Measurements from ENCODE around the gene NTNG1.

DNA sequence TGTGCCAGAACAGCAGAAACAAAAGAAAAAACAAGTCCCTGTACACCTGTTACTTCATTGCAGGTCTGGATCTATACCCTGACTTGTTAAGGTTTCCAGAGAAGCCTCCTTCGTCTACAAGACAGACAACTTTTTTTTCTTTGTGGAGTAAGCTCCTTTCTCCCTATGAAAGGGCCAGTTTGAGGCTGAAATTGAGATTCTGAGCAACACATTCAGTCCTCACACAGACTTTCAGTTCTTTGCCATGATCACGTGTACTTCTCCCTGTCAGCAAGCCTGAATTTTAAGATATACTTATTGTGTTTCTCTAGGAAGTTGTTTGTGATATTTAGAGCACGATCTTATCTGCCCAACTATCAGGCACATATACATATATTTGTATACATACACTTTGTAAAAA lies 374.0 kb downstream of the NTNG1 start:
- TF ChIP-seq, protein P1, sequence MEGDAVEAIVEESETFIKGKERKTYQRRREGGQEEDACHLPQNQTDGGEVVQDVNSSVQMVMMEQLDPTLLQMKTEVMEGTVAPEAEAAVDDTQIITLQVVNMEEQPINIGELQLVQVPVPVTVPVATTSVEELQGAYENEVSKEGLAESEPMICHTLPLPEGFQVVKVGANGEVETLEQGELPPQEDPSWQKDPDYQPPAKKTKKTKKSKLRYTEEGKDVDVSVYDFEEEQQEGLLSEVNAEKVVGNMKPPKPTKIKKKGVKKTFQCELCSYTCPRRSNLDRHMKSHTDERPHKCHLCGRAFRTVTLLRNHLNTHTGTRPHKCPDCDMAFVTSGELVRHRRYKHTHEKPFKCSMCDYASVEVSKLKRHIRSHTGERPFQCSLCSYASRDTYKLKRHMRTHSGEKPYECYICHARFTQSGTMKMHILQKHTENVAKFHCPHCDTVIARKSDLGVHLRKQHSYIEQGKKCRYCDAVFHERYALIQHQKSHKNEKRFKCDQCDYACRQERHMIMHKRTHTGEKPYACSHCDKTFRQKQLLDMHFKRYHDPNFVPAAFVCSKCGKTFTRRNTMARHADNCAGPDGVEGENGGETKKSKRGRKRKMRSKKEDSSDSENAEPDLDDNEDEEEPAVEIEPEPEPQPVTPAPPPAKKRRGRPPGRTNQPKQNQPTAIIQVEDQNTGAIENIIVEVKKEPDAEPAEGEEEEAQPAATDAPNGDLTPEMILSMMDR (IDR thresholded peaks at IDR 0.05): no peak
- TF ChIP-seq POLR2A (IDR thresholded peaks at IDR 0.05): no peak

Measured in suprapubic skin (tissue), 3 donors.